Endothelial cell (in vitro differentiated cells): Measurements from ENCODE around the gene CFD. TPM values are rescaled to one million over a fixed set of nuclear protein-coding genes. Genes with fewer than 3 reads are reported as not detected.

Experiments
- DNase-seq: peaks from one replicate; pipeline ENCODE4 v3.0.0; 2021; ENCODE audit warnings: low spot score
- H3K27ac Mint-ChIP-seq: one replicate; pipeline ENCODE4 v1.8.0; 2021; ENCODE audit warnings: mixed read lengths, inconsistent platforms; ENCODE audit not compliant: unreplicated experiment
- H3K27me3 Mint-ChIP-seq: one replicate; pipeline ENCODE4 v1.8.0; 2021; ENCODE audit warnings: mild to moderate bottlenecking, moderate library complexity, mixed read lengths, inconsistent platforms; ENCODE audit not compliant: unreplicated experiment
- H3K36me3 Mint-ChIP-seq: one replicate; pipeline ENCODE4 v1.8.0; 2021; ENCODE audit warnings: mild to moderate bottlenecking, low read depth, mixed read lengths, inconsistent platforms; ENCODE audit not compliant: unreplicated experiment
- H3K4me1 Mint-ChIP-seq: one replicate; pipeline ENCODE4 v1.8.0; 2021; ENCODE audit warnings: mild to moderate bottlenecking, mixed read lengths, inconsistent platforms; ENCODE audit not compliant: unreplicated experiment
- H3K4me3 Mint-ChIP-seq: one replicate; pipeline ENCODE4 v1.8.0; 2021; ENCODE audit warnings: mild to moderate bottlenecking, mixed read lengths, inconsistent platforms; ENCODE audit not compliant: unreplicated experiment
- H3K9me3 Mint-ChIP-seq: one replicate; pipeline ENCODE4 v1.8.0; 2021; ENCODE audit warnings: mixed read lengths, inconsistent platforms; ENCODE audit not compliant: unreplicated experiment
- total RNA-seq: library from RNA; stranded (reverse); fragmentation: NEBNext Ultra II Directional; extraction: Animal tissue kit (Norgen Biotek cat#: 25700); gene quantifications from one replicate; pipeline ENCODE4 v1.2.1, GENCODE V29; 2021; ENCODE audit not compliant: unreplicated experiment
- TF ChIP-seq, protein P1 (sequence below): fragments of 200-600 bp; sonication (generic); IDR thresholded peaks from one replicate; pipeline ENCODE4 v1.5.0; 2021; ENCODE audit warnings: antibody characterized with exemption; ENCODE audit not compliant: unreplicated experiment

CFD gene
- total RNA-seq, 1 donor from 2014 or later, result 0.46 TPM

DNA sequence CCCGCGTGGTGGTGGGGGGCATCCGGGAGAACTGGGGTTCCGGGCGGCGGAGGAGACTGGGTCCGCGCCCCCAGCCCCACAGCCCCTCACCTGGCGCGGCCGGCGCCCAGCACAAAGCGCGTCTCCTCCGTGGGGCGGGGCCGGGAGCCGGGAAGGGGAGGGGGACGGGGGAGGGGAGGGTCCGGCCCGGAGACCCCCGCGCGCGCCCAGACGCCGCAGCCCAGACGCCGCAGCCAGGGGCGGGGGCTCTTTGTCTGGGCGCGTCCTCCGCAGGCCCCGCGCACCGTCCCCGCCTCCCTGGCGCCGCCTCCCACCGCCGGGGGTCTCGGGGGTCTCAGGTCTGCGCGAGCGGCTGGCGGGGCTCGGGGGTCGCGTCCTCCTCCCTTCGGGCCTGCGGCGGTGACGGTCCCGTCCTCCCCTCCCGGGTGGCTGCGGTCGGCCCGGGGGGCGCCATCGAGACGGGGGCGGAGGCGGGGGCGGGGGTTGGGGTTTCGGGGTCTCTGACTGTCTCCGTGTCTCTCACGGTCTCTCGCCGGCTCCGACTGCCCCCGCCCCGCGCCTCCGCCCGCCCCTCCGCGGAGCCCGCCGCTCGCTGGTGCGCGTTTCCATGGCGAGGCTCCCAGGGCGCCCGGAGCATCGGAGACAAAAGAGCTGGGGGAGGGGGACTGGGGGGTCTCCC lies 37.5 kb upstream of the CFD start, which contains the start of gene PLPPR3:
Gene PLPPR3, minus strand, starts transcription at position 131 of the 679 bp plus-strand sequence. CDS start 396 bp downstream, outside the sequence.
- H3K27ac Mint-ChIP-seq, result no peak within 1 kb of the TSS

DNA sequence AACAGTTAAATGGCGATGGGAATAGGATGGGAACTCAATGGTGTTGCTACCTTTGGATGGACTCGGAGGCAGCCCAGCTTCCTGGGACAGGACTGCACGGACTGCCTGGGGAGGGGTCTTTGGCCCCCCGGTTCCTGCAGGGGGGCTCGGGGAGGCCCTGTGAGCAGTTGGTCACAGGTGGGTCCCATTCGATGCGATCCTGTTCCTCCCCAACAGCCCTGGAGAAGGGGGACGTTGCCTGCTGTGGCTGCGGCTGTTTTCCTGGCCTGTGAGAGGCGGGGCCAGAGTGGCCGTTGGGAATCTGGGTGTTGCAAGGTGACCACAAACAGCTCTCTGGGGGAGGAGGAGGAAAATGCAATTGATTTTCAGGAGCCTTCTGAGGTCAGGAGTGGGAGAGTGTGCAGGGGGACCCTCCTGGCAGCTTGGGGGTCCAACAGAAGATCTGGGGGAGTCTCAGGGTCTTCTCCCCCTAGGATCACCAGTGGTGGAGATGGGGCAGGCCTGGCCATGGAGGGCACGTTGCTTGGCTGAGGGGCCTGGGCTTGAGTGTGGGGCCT lies 35.8 kb upstream of the CFD start:
- peaks cover 11% of the 10 kb centered on the region for H3K27me3 Mint-ChIP-seq
- H3K36me3 Mint-ChIP-seq, result no peaks in the 10 kb centered on the region
- H3K4me1 Mint-ChIP-seq, result no peaks in the 10 kb centered on the region
- DNase-seq, result no peak
- H3K9me3 Mint-ChIP-seq, result no peaks in the 10 kb centered on the region
- TF ChIP-seq, protein P1, sequence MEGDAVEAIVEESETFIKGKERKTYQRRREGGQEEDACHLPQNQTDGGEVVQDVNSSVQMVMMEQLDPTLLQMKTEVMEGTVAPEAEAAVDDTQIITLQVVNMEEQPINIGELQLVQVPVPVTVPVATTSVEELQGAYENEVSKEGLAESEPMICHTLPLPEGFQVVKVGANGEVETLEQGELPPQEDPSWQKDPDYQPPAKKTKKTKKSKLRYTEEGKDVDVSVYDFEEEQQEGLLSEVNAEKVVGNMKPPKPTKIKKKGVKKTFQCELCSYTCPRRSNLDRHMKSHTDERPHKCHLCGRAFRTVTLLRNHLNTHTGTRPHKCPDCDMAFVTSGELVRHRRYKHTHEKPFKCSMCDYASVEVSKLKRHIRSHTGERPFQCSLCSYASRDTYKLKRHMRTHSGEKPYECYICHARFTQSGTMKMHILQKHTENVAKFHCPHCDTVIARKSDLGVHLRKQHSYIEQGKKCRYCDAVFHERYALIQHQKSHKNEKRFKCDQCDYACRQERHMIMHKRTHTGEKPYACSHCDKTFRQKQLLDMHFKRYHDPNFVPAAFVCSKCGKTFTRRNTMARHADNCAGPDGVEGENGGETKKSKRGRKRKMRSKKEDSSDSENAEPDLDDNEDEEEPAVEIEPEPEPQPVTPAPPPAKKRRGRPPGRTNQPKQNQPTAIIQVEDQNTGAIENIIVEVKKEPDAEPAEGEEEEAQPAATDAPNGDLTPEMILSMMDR, result no peak
- no peak overlapping the region for H3K27ac Mint-ChIP-seq
- no peak overlapping the region for H3K4me3 Mint-ChIP-seq

More for the DNA sequence above, 37.5 kb upstream of the CFD start, which contains the start of gene PLPPR3:
- peaks cover 6% of the 10 kb centered on the region for H3K36me3 Mint-ChIP-seq
- no peaks in the 10 kb centered on the region for H3K9me3 Mint-ChIP-seq
- TF ChIP-seq, protein P1, result no peak
- DNase-seq, result no peak
- H3K4me1 Mint-ChIP-seq, result no peaks in the 10 kb centered on the region
- peaks cover 15% of the 10 kb centered on the region for H3K27me3 Mint-ChIP-seq
- peak within 1 kb of the TSS; percentile 78 for H3K4me3 Mint-ChIP-seq

DNA sequence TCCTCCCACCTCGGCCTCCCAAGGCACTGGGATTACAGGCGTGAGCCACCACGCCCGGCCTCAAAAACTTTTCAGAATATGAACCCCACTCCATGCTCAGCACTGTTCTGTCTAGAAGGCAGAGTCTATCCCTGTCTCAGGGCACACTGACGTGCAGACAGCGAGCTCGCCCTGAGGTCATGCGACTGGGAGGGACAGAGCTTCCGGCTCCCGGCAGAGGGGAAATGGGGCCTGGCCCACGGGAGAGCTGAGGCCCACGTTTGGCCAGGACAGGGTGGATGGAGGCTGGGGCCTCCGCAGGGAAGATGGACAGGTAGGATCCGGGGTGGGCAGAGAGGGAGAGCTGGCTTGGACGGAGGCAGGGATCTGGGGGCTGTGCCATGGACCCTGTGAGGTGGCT lies 34.6 kb upstream of the CFD start:
- no peak for DNase-seq

GRCh38 chr19:825897-826644 lies 33.4 kb upstream of the CFD start:
- Mint-ChIP-seq H3K9me3 (no peaks in the 10 kb centered on the region), H3K36me3 (no peaks in the 10 kb centered on the region), H3K4me1 (no peaks in the 10 kb centered on the region), H3K27me3 (peaks cover 9% of the 10 kb centered on the region), H3K4me3 (no peak overlapping the region), H3K27ac (no peak overlapping the region)
- TF ChIP-seq, protein P1, result no peak
- DNase-seq, result no peak

More for the DNA sequence above, 34.6 kb upstream of the CFD start:
- Mint-ChIP-seq H3K36me3 (no peaks in the 10 kb centered on the region), H3K4me1 (no peaks in the 10 kb centered on the region), H3K4me3 (no peak overlapping the region), H3K27me3 (peaks cover 9% of the 10 kb centered on the region), H3K27ac (no peak overlapping the region), H3K9me3 (no peaks in the 10 kb centered on the region)
- TF ChIP-seq, protein P1, result no peak
